Loucy (cell line): ENCODE measurements around the gene CLIP1.

Experiments
- EZH2phosphoT487 ChIP-seq: fragments of 200-600 bp; IDR thresholded peaks from 2 replicates; pipeline ENCODE4 v1.6.1; 2018; ENCODE audit warnings: antibody characterized with exemption, mild to moderate bottlenecking, moderate library complexity, borderline replicate concordance
- TF ChIP-seq, protein P1 (sequence below): fragments of 200-600 bp; sonication (generic); conservative IDR thresholded peaks from 2 replicates; pipeline ENCODE4 v1.5.1; 2014; ENCODE audit warnings: mild to moderate bottlenecking, antibody characterized with exemption, low read length

- TF ChIP-seq, protein P1, sequence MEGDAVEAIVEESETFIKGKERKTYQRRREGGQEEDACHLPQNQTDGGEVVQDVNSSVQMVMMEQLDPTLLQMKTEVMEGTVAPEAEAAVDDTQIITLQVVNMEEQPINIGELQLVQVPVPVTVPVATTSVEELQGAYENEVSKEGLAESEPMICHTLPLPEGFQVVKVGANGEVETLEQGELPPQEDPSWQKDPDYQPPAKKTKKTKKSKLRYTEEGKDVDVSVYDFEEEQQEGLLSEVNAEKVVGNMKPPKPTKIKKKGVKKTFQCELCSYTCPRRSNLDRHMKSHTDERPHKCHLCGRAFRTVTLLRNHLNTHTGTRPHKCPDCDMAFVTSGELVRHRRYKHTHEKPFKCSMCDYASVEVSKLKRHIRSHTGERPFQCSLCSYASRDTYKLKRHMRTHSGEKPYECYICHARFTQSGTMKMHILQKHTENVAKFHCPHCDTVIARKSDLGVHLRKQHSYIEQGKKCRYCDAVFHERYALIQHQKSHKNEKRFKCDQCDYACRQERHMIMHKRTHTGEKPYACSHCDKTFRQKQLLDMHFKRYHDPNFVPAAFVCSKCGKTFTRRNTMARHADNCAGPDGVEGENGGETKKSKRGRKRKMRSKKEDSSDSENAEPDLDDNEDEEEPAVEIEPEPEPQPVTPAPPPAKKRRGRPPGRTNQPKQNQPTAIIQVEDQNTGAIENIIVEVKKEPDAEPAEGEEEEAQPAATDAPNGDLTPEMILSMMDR, result no peak
- TF ChIP-seq EZH2phosphoT487, result no peak
Measured at GRCh38 chr12:122250047-122250446, 172.4 kb downstream of the CLIP1 start.
